GM23248 (cell line): Measurements from ENCODE around the gene SMCO2.

Experiments
- EZH2 ChIP-seq: fragments of 200-600 bp; sonication (generic); IDR thresholded peaks from 2 replicates; pipeline ENCODE4 v1.6.1; 2018; ENCODE audit warnings: antibody characterized with exemption, mild to moderate bottlenecking; ENCODE audit not compliant: insufficient read depth, poor library complexity, severe bottlenecking
- EZH2phosphoT487 ChIP-seq: fragments of 200-600 bp; sonication (generic); IDR thresholded peaks from 2 replicates; pipeline ENCODE4 v1.6.1; 2018; ENCODE audit warnings: antibody characterized with exemption, moderate library complexity, mild to moderate bottlenecking, low read depth; ENCODE audit not compliant: insufficient read depth

DNA sequence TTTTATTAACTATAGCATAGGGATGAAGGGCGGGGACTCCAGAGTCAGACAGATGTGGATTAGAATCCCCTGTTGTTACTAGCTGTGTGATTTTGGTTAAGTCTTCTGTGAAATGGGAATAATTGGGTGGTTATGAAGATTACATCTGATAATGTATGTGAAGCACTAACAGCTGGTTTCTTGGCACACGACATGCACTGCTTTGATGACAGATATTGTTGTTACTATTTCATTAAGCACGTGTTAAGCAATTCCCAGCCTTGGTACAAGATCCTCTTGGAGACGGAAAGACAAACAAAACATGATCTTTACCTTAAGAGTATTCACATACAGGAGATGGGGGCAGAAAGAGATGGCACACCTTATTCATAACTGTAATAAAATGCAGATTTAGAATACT lies 85.4 kb downstream of the SMCO2 start:
- TF ChIP-seq EZH2, result no peak
- TF ChIP-seq EZH2phosphoT487, result no peak
